Stimulated activated naive CD4-positive, alpha-beta T cell (primary cell): ENCODE measurements around the gene LYAR.

Source experiments
- DNase-seq, 6 experiments: peaks; one replicate each; lab custom pipeline; 2025; lab: John Stamatoyannopoulos, UW

LYAR gene

DNA sequence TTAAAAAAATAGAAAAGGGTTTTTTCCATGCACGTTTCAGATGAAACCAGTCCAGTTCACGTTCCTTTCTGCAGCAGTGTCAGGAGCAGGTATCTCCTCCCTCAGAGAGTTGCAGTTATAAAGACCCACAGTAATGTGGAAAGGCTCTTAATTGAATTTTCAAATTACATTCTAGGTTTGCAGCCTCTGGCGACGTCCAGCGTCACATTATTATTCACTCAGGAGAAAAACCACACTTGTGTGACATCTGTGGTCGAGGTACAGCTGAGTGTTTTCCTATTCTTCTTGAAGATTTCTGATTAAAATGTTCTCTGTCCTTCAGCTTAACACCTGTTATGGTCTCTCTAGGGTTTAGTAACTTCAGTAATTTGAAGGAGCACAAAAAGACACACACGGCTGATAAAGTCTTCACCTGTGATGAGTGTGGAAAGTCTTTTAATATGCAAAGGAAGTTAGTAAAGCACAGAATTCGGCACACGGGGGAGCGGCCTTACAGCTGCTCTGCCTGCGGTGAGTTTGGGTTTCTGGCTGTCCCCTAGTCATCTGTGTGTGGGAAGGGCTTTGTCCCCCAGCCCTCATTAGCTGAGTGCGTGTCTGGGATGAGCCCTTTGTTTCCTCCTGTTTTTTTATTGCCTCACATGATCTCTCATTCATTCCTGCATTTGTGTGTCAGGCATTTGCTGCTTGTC, 25.7 kb upstream of the LYAR start:
- DNase-seq, result no peak

DNA sequence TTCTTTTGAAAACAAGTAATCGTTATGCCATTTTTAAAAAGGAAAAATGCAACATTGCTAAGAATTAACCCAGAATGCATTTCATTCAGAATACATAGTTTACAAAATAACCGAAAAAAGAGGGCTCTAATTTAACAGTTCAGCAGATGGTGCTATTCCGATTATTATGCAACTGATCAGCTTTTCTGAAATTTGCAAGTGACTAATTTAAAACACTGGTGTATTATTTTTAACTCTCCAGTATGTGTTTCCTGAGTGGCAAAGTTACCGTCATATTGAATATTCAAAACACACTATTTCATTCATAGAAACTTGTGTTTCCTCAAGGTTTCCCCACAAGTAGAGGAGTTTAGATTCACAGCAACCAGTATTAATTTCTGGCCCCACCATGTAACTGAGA, 21.2 kb upstream of the LYAR start:
- no peak for DNase-seq

- no peak for DNase-seq
These were observed 19.0 kb upstream of the LYAR start for GRCh38 chr4:4308800-4309441.

GRCh38 chr4:4306920-4307319, 17.0 kb upstream of the LYAR start:
- no peak for DNase-seq

GRCh38 chr4:4302416-4302815, 12.5 kb upstream of the LYAR start:
- DNase-seq, result no peak

DNA sequence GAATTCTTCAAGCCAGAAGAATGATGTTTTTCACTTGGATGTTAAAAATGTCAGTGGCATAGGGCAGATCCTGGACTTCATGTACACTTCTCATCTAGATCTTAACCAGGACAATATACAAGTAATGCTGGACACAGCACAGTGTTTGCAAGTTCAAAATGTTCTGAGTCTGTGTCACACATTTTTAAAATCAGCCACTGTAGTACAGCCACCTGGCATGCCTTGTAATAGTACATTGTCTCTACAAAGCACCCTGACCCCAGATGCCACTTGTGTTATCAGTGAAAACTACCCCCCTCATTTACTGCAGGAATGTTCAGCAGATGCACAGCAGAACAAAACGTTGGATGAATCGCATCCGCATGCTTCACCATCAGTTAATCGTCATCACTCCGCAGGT, 12.0 kb upstream of the LYAR start:
- no peak for DNase-seq

- no peak for DNase-seq
These were observed 9.1 kb upstream of the LYAR start for GRCh38 chr4:4299006-4299405.

DNA sequence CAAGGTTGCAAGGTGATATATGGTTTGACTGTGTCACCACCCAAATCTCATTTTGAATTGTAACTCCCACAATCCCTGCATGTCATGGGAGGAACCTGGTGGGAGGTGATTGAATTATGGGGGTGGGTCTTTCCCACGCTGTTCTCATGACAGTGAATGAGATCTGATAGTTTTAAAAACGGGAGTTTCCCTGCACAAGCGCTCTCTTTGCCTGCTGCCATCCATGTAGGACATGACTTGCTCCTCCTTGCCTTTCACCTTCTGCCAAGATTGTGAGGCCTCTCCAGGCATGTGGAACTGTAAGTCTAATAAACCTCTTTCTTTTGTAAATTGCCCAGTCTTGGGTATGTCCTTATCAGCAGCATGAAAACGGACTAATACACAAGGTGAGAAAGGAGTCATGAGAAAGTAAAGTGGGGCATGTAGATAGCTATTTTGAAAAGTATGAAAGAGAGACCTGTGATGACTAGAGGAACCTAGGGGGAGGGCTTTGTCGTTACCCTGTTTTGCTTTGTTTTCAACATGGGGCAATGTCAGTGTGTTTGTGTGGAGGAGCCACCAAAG, 6.4 kb upstream of the LYAR start:
- DNase-seq, result no peak

GRCh38 chr4:4293279-4293678, 3.3 kb upstream of the LYAR start:
- DNase-seq, result no peak

DNA sequence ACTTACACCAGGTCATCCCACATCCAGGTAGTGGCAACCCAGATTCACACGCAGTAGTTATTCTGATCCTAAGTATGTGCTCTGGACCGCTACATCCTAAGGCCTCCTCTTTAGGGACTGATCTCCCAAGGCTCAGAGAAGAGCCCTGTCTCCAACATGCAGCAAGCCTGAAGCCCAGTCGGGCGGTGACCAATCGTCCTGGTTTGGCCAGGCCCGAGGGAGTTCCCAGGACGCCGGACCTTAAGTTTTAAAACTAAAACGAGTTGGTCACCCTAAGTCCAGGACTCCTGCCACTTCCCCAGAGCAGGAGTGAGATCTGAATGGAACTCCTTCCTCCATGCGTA, 385 bp downstream of the LYAR start:
- DNase-seq, result no peak

- no peak for DNase-seq
These were observed 899 bp downstream of the LYAR start for GRCh38 chr4:4289055-4289454.

GRCh38 chr4:4288098-4288497, 1.9 kb downstream of the LYAR start:
- DNase-seq, result no peak

DNA sequence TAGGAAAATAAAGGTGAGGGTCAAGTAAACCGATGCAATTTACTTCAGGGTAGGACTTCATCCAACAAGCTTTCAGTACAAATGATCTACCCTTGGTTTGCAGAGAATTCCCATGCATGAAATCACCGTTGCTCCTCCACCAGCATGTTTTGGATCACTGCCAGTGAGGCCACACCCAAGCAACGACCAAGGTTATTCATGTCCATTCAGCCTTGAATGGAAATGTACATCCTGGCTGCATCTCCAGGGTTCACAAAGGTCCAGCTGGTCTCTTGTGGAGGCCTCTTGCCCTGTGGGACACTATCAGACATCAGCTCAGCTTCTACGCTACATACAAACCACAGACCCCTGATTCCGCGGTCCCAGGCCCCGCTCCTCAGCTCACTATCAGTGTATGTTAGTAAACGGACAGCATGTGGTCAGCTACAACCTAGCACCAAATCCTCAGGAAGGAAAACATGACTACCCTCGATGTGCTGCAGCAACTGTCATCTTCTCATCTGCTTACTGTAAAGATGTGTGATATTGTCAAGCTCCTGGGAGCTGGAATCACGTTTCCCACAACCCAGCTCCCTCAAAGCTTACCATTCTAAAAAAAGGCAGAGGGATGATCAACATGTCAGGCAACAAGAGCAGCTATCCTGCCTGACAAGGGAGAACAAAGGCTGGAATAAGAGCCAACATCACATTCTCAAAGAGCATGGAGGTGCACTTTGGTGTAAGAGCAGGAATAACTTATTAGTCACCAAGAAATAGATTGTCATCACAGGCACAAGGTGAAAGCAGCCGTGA, 4.9 kb downstream of the LYAR start:
- DNase-seq, result no peak

GRCh38 chr4:4281787-4282186, 8.2 kb downstream of the LYAR start:
- no peak for DNase-seq

DNA sequence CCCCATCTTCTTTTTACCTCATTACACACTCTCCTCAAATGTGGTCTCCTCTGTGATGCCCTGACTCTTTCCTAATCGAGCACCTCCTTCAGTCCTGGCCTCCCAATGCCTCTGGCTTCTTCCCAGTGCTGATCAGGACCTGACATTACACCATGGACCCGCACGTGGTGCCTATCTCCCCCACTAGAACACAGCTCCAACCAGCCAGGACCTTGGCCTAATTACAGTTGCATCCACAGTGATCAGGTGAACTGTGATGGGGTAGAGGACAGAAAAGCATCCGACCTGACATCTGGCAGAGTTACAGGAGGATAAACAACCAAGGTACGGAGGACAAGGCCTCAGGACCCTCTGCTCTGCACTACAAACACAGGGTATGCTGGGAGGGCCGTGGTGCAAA, 12.4 kb downstream of the LYAR start:
- no peak for DNase-seq

GRCh38 chr4:4274226-4274625, 15.7 kb downstream of the LYAR start:
- DNase-seq, result no peak

- no peak for DNase-seq
These were observed 18.0 kb downstream of the LYAR start for GRCh38 chr4:4271912-4272311.

- no peak for DNase-seq
These were observed 19.4 kb downstream of the LYAR start for GRCh38 chr4:4270529-4270928.

DNA sequence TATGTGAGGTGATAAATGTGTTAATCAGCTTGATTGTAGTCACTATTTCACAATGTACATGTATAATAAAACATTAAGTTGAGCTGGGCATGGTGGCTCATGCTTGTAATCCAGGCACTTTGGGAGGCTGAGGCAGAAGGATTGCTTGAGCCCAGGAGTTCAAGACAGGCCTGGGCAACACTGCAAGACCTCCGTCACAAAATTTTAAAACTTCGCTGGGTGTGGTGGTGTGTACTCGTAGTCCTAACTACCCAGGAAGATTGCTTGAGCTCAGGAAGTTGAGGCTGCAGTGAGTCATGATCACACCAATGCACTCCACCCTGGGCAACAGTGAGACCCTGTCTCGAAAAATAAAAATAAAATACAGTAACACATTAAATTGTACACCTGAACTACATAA, 20.1 kb downstream of the LYAR start:
- DNase-seq, result no peak

- no peak for DNase-seq
These were observed 20.6 kb downstream of the LYAR start for GRCh38 chr4:4269331-4269731.

DNA sequence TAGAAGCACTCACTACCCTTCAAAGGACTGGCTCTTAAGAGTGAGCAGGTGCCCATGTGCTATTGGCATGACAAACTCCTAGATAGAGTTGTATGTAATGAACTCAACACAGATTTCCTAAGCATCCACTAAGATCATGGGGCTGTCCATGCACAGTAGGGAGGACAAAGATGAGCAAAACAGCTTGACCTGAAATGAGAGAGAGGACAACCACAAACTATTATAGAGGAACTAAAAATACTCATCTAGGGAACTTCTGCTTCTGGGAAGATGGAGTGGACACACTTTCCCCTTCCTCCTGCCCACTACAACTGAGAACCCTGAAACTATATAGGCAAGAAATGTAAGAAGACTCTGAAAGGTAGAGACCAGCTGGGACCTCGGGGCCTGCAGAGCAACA, 21.2 kb downstream of the LYAR start:
- no peak for DNase-seq

DNA sequence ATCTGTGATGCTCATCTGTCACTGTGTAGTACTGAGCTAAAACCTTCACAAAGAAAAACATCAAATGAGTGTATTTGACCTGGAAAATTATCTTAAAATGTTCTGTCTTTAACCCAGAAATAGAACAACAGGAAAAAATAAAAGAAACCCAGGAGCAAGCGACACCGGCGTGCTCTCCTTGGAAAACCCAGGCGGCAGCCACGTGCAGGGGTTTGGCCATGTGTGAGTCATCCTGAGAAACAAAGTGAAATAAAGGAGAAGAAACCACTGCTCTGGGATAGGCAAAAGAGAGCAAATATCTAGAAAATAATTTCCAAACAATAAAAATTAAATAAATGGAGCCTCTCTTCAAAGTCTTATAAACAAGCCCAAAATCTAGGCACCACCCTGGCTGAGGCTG, 22.0 kb downstream of the LYAR start:
- DNase-seq, result no peak

GRCh38 chr4:4260185-4260751, 29.7 kb downstream of the LYAR start:
- peak in 3 of 6 experiments; percentile 21 to 41 (median 23) for DNase-seq
